H9 (cell line): Measurements from ENCODE around the gene OST4. TPM values are rescaled to one million over a fixed set of nuclear protein-coding genes. Genes with fewer than 3 reads are reported as not detected.

Experiments used
- DNase-seq: peaks from one replicate; pipeline ENCODE4 v3.0.0-alpha.2; 2017
- H2AFZ ChIP-seq: one replicate; pipeline ENCODE4 v1.6.1; 2013; ENCODE audit warnings: mild to moderate bottlenecking, low read length, control low read depth, moderate library complexity
- H2AK5ac ChIP-seq: 2 replicates; pipeline ENCODE4 v1.6.1; 2013; ENCODE audit warnings: low read length, control low read depth, mixed read lengths; ENCODE audit not compliant: insufficient read length
- H2BK120ac ChIP-seq: one replicate; pipeline ENCODE4 v1.6.1; 2013; ENCODE audit warnings: low read depth, mild to moderate bottlenecking, low read length, control low read depth, inconsistent platforms; ENCODE audit not compliant: poor library complexity, severe bottlenecking
- H2BK12ac ChIP-seq: 2 replicates; pipeline ENCODE4 v1.6.1; 2013; ENCODE audit warnings: low read length, control low read depth, mixed read lengths, low read depth; ENCODE audit not compliant: insufficient read length
- H2BK15ac ChIP-seq: 2 replicates; pipeline ENCODE4 v1.6.1; 2013; ENCODE audit warnings: low read depth, low read length, control low read depth
- H2BK20ac ChIP-seq: one replicate; pipeline ENCODE4 v1.6.1; 2013; ENCODE audit warnings: low read depth, mild to moderate bottlenecking, low read length, control low read depth, inconsistent platforms; ENCODE audit not compliant: poor library complexity, severe bottlenecking
- H2BK5ac ChIP-seq: 2 replicates; pipeline ENCODE4 v1.6.1; 2013; ENCODE audit warnings: low read length, control low read depth, mixed read lengths; ENCODE audit not compliant: insufficient read length
- H3K14ac ChIP-seq: 2 replicates; pipeline ENCODE4 v1.6.1; 2013; ENCODE audit warnings: low read length, control low read depth; ENCODE audit not compliant: insufficient read depth
- H3K18ac ChIP-seq: 2 replicates; pipeline ENCODE4 v1.6.1; 2013; ENCODE audit warnings: low read depth, mild to moderate bottlenecking, mixed read lengths, low read length, control low read depth; ENCODE audit not compliant: insufficient read length
- H3K23ac ChIP-seq: 2 replicates; pipeline ENCODE4 v1.6.1; 2013; ENCODE audit warnings: low read length, control low read depth, mixed read lengths, low read depth; ENCODE audit not compliant: insufficient read length
- H3K23me2 ChIP-seq: 2 replicates; pipeline ENCODE4 v1.6.1; 2013; ENCODE audit warnings: low read depth, mild to moderate bottlenecking, mixed read lengths, low read length, control low read depth; ENCODE audit not compliant: insufficient read length, poor library complexity, severe bottlenecking
- H3K27ac ChIP-seq: 2 replicates; pipeline ENCODE4 v1.5.1; 2013; ENCODE audit warnings: low read length, control low read depth, mixed read lengths, low read depth; ENCODE audit not compliant: insufficient read length
- H3K27me3 ChIP-seq: 2 replicates; pipeline ENCODE4 v1.6.1; 2013; ENCODE audit warnings: low read length, control low read depth, inconsistent platforms; ENCODE audit not compliant: insufficient read depth
- H3K4ac ChIP-seq: 2 replicates; pipeline ENCODE4 v1.6.1; 2013; ENCODE audit warnings: low read depth, mild to moderate bottlenecking, control low read depth, inconsistent platforms, low read length, moderate library complexity
- H3K4me1 ChIP-seq: 2 replicates; pipeline ENCODE4 v1.6.1; 2013; ENCODE audit warnings: low read length, control low read depth, inconsistent platforms; ENCODE audit not compliant: insufficient read depth
- H3K4me2 ChIP-seq: 2 replicates; pipeline ENCODE4 v1.6.1; 2013; ENCODE audit warnings: low read length, control low read depth, mixed read lengths; ENCODE audit not compliant: insufficient read length, insufficient read depth
- H3K56ac ChIP-seq: 2 replicates; pipeline ENCODE4 v1.6.1; 2013; ENCODE audit warnings: low read depth, mild to moderate bottlenecking, mixed read lengths, low read length, control low read depth; ENCODE audit not compliant: insufficient read length
- H3K79me1 ChIP-seq: 2 replicates; pipeline ENCODE4 v1.6.1; 2013; ENCODE audit warnings: low read depth, mild to moderate bottlenecking, moderate library complexity, low read length, control low read depth, inconsistent platforms; ENCODE audit not compliant: insufficient read depth, poor library complexity, severe bottlenecking
- H3K79me2 ChIP-seq: 2 replicates; pipeline ENCODE4 v1.6.1; 2013; ENCODE audit warnings: low read length, control low read depth, inconsistent platforms; ENCODE audit not compliant: insufficient read depth
- H3K9ac ChIP-seq: 2 replicates; pipeline ENCODE4 v1.6.1; 2013; ENCODE audit warnings: low read length, control low read depth, mixed read lengths; ENCODE audit not compliant: insufficient read length; ENCODE audit errors: extremely low read depth
- H3K9me3 ChIP-seq: one replicate; pipeline ENCODE4 v1.6.1; 2013; ENCODE audit warnings: low read depth, low read length, inconsistent platforms; ENCODE audit not compliant: control insufficient read depth
- H3T11ph ChIP-seq: one replicate; pipeline ENCODE4 v1.6.1; 2013; ENCODE audit warnings: mild to moderate bottlenecking, low read length, control low read depth, inconsistent platforms
- H4K20me1 ChIP-seq: one replicate; pipeline ENCODE4 v1.6.1; 2013; ENCODE audit not compliant: control insufficient read depth, insufficient read length, insufficient read depth
- H4K5ac ChIP-seq: 2 replicates; pipeline ENCODE4 v1.6.1; 2013; ENCODE audit warnings: low read depth, mild to moderate bottlenecking, mixed read lengths, low read length, control low read depth; ENCODE audit not compliant: insufficient read length
- H4K8ac ChIP-seq: replicated peaks from 2 replicates; pipeline ENCODE4 v1.6.1; 2013; ENCODE audit warnings: low read length, control low read depth, mixed read lengths, low read depth; ENCODE audit not compliant: insufficient read length
- H4K91ac ChIP-seq: 2 replicates; pipeline ENCODE4 v1.6.1; 2013; ENCODE audit warnings: low read depth, mild to moderate bottlenecking, moderate library complexity, mixed read lengths, low read length, control low read depth; ENCODE audit not compliant: insufficient read length
- H3K27ac Mint-ChIP-seq, 3 experiments: 2 replicates in 2 of 3; 3 replicates in 1 of 3; pipeline ENCODE4 v1.8.0; 2020 to 2021; ENCODE audit warnings: mixed read lengths in 3 of 3, mild to moderate bottlenecking in 1 of 3, moderate library complexity in 1 of 3
- H3K27me3 Mint-ChIP-seq: 2 replicates; pipeline ENCODE4 v1.8.0; 2021; ENCODE audit warnings: low read depth, mild to moderate bottlenecking, moderate library complexity, mixed read lengths
- H3K36me3 Mint-ChIP-seq, 3 experiments: 2 replicates in 2 of 3; 3 replicates in 1 of 3; pipeline ENCODE4 v1.8.0; 2020 to 2021; ENCODE audit warnings: low read depth in 3 of 3, mixed read lengths in 3 of 3; ENCODE audit not compliant: insufficient read depth in 1 of 3
- H3K4me1 Mint-ChIP-seq, 2 experiments: 2 replicates each; pipeline ENCODE4 v1.8.0; 2020; ENCODE audit warnings: mixed read lengths in 2 of 2
- H3K4me3 Mint-ChIP-seq, 2 experiments: 2 replicates in 1 of 2; 3 replicates in 1 of 2; pipeline ENCODE4 v1.8.0; 2020 to 2021; ENCODE audit warnings: mild to moderate bottlenecking in 2 of 2, mixed read lengths in 2 of 2, moderate library complexity in 1 of 2
- H3K9me3 Mint-ChIP-seq, 2 experiments: 2 replicates in 1 of 2; 3 replicates in 1 of 2; pipeline ENCODE4 v1.8.0; 2020; ENCODE audit warnings: mild to moderate bottlenecking in 2 of 2, mixed read lengths in 2 of 2, moderate library complexity in 1 of 2
- WGBS: extraction: QIAGEN DNeasy Blood & Tissue Kit; methylation state at CpG from one replicate; pipeline ENCODE4 v1.1.7; 2013; ENCODE audit warnings: missing lambda C conversion rate, low lambda C conversion rate, mixed read lengths; ENCODE audit not compliant: insufficient read length; ENCODE audit errors: extremely low coverage; 5-methylcytosine and 5-hydroxymethylcytosine counted together
- total RNA-seq: library from RNA; stranded (reverse); gene quantifications from 2 replicates; pipeline ENCODE4 v1.2.1, GENCODE V29; 2021
- TF ChIP-seq, protein P1 (sequence below): fragments of 200-600 bp; sonication (generic); conservative IDR thresholded peaks from 3 replicates; pipeline ENCODE4 v1.8.0; 2021; ENCODE audit warnings: antibody characterized with exemption, mild to moderate bottlenecking

The OST4 gene
- total RNA-seq, 1 experiment from 2014 or later: 215 TPM

DNA sequence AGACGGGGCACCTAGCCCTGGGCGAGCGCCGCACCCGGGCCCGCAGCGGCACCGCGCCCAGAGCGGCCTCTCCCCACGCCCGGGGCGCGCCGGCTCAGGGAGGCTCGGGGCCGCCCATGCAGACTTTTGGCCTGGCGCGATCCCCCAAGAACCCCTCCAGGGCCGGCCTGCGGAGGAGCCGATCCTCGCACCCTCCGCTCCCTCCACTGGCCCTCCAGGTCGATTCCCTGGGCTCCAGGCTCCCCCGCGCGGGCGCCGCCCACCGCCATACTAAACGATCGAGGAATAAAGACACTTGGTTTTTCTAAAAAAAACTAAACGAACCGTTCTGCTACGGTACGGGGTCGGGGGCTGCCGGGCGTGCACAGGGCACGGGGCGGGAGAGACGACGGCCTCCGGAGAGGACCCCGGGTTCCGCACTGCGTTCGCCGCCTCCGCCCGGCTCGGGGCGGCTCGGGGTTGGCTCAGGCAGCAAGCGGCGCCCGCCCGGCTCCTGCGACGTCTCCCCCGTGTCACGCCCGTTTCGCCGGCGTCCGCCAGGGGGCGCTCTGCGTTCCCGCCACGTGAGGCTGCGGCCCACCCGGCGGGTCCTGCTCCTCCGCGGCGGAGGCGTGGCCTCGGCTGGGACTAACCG is 14.8 kb upstream of the OST4 start:
- Histone ChIP-seq H2BK120ac (no peak overlapping the region), H4K8ac (no peak overlapping the region), H3K9ac (peak overlapping the region; percentile 61), H3K14ac (peak overlapping the region; percentile 32; the same call in 1 of the 2 replicates), H4K91ac (no peak overlapping the region), H3K4me1 (no peaks in the 10 kb centered on the region), H3K79me1 (no peaks in the 10 kb centered on the region), H3K23ac (no peak overlapping the region), H2AK5ac (no peak overlapping the region), H3K27ac (no peak overlapping the region), H3K4me2 (peak overlapping the region; percentile 86), H3K18ac (peak overlapping the region; percentile 46), H2BK20ac (no peak overlapping the region), H2AFZ (no peak overlapping the region), H3K23me2 (peaks cover 13% of the 10 kb centered on the region), H2BK15ac (no peak overlapping the region), H3K56ac (no peak overlapping the region), H4K20me1 (no peaks in the 10 kb centered on the region), H3T11ph (no peak overlapping the region), H3K27me3 (no peaks in the 10 kb centered on the region), H3K79me2 (no peaks in the 10 kb centered on the region), H3K9me3 (no peaks in the 10 kb centered on the region), H3K4ac (no peak overlapping the region), H2BK12ac (no peak overlapping the region), H4K5ac (no peak overlapping the region), H2BK5ac (no peak overlapping the region)
- Mint-ChIP-seq H3K27ac (no peak overlapping the region), H3K9me3 (no peaks in the 10 kb centered on the region), H3K4me1 (peaks cover 20 to 30% of the 10 kb centered on the region in 2 experiments), H3K4me3 (peak overlapping the region; percentile 75 to 83), H3K27me3 (peaks cover 20% of the 10 kb centered on the region), H3K36me3 (no peaks in the 10 kb centered on the region; a peak in 1 of 7 replicates)
- peak; percentile 96 for DNase-seq
- TF ChIP-seq, protein P1, sequence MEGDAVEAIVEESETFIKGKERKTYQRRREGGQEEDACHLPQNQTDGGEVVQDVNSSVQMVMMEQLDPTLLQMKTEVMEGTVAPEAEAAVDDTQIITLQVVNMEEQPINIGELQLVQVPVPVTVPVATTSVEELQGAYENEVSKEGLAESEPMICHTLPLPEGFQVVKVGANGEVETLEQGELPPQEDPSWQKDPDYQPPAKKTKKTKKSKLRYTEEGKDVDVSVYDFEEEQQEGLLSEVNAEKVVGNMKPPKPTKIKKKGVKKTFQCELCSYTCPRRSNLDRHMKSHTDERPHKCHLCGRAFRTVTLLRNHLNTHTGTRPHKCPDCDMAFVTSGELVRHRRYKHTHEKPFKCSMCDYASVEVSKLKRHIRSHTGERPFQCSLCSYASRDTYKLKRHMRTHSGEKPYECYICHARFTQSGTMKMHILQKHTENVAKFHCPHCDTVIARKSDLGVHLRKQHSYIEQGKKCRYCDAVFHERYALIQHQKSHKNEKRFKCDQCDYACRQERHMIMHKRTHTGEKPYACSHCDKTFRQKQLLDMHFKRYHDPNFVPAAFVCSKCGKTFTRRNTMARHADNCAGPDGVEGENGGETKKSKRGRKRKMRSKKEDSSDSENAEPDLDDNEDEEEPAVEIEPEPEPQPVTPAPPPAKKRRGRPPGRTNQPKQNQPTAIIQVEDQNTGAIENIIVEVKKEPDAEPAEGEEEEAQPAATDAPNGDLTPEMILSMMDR: peak; percentile 89
- WGBS: no CpG with 5 or more reads among the region's 81 CpGs
